ENCODE data around the gene TACC2. TPM values are rescaled to one million over a fixed set of nuclear protein-coding genes. Genes with fewer than 3 reads are reported as not detected.

Gene TACC2
- total RNA-seq, 2 experiments from 2014 or later = not detected

DNA sequence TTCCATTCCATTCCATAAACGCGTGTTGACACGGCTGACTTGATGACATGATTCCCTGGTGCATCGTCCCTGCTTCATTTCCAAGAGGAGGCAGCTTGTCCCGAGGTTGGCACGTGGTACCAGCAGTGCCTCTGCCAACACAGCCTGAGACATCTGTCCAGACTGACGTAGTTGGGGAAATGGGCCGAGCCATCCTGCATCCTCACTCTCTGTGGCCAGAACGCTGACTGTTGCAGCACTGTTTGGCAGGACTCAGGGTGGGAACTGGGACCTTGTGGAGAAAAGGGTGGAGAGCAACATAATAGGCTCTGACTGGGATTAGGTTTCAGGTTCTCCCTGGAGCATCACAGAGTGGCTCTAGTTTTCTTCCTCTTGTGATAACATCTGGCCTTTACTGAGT is 163.6 kb downstream of the TACC2 start:
- ChIA-PET CTCF (no interaction called here), POLR2A (no interaction called here)
- intact Hi-C loops (cut with DNase I, micrococcal nuclease) = no loop called here
- H3K4me1 Mint-ChIP-seq (ENCODE audit: low read depth) = no peaks in the 10 kb centered on the region
- peaks cover 0 to 4% of the 10 kb centered on the region in 2 experiments for H3K9me3 ChIP-seq (ENCODE audit: control insufficient read depth in 1 of 2, insufficient read depth in 1 of 2, low read length in 2 of 2)
- H3K27ac Mint-ChIP-seq = no peak overlapping the region
- H3K4me1 ChIP-seq (ENCODE audit: insufficient read depth, low read length) = no peaks in the 10 kb centered on the region
- no peaks in the 10 kb centered on the region for H3K36me3 ChIP-seq (ENCODE audit: insufficient read depth, low read length)
- DNase-seq = no peak
- no peak for ATAC-seq (ENCODE audit: poor library complexity)
- H3K27me3 ChIP-seq (ENCODE audit: control insufficient read depth in 1 of 2, insufficient read depth in 2 of 2, low read length in 2 of 2) = peaks cover 0 to 2% of the 10 kb centered on the region in 2 experiments
- no peak overlapping the region for H3K4me3 Mint-ChIP-seq
- no peaks in the 10 kb centered on the region for H3K36me3 Mint-ChIP-seq (ENCODE audit: low read depth)
- TF ChIP-seq, protein P1, sequence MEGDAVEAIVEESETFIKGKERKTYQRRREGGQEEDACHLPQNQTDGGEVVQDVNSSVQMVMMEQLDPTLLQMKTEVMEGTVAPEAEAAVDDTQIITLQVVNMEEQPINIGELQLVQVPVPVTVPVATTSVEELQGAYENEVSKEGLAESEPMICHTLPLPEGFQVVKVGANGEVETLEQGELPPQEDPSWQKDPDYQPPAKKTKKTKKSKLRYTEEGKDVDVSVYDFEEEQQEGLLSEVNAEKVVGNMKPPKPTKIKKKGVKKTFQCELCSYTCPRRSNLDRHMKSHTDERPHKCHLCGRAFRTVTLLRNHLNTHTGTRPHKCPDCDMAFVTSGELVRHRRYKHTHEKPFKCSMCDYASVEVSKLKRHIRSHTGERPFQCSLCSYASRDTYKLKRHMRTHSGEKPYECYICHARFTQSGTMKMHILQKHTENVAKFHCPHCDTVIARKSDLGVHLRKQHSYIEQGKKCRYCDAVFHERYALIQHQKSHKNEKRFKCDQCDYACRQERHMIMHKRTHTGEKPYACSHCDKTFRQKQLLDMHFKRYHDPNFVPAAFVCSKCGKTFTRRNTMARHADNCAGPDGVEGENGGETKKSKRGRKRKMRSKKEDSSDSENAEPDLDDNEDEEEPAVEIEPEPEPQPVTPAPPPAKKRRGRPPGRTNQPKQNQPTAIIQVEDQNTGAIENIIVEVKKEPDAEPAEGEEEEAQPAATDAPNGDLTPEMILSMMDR (IDR thresholded peaks at IDR 0.05) = no peak
- H3K4me3 ChIP-seq (ENCODE audit: low read length) = no peak overlapping the region
- H3K9me3 Mint-ChIP-seq = no peaks in the 10 kb centered on the region
- peaks cover 23% of the 10 kb centered on the region for H3K27me3 Mint-ChIP-seq
- no peak overlapping the region for H3K27ac ChIP-seq (ENCODE audit: low read depth in 1 of 2, low read length in 2 of 2)

DNA sequence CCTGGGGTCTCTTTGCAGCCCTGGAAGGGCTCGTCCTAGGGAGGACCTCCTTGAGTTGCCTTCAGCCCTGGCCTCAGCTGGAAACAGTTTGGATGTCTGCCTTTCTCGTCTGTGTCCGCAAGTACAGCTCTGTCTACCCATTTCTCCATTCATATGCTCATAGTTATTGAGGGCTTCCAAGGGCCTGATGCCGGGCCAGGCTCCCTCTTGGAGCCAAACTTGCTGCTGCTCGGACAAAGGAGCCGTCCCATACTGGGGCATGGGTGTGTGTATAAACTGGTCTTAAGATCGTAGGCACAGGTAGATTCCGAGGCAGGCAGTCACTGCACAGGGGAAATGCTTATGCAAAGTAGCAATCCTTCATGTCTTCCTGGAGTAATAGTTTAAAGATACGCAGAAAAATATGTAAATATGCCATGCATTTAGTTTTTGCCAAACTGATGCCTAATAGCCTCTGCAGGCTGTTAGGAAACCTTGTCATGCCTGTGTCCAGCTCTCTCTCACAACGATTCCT is 165.1 kb downstream of the TACC2 start:
- H3K4me3 ChIP-seq (ENCODE audit: low read length) = no peak overlapping the region
- ATAC-seq (ENCODE audit: poor library complexity) (no peak), DNase-seq (no peak)
- H3K27ac ChIP-seq (ENCODE audit: low read depth in 1 of 2, low read length in 2 of 2) = no peak overlapping the region
- POLR2A ChIA-PET = no interaction called here
- no peaks in the 10 kb centered on the region for H3K36me3 ChIP-seq (ENCODE audit: insufficient read depth, low read length)
- H3K4me1 ChIP-seq (ENCODE audit: insufficient read depth, low read length) = no peaks in the 10 kb centered on the region
- H3K9me3 ChIP-seq (ENCODE audit: control insufficient read depth in 1 of 2, insufficient read depth in 1 of 2, low read length in 2 of 2) = peaks cover 0 to 4% of the 10 kb centered on the region in 2 experiments
- Mint-ChIP-seq H3K27me3 (peaks cover 33% of the 10 kb centered on the region), H3K9me3 (no peaks in the 10 kb centered on the region), H3K4me3 (no peak overlapping the region), H3K4me1 (ENCODE audit: low read depth) (no peaks in the 10 kb centered on the region), H3K27ac (no peak overlapping the region), H3K36me3 (ENCODE audit: low read depth) (no peaks in the 10 kb centered on the region)
- H3K27me3 ChIP-seq (ENCODE audit: control insufficient read depth in 1 of 2, insufficient read depth in 2 of 2, low read length in 2 of 2) = peaks cover 2 to 6% of the 10 kb centered on the region in 2 experiments
- TF ChIP-seq, protein P1 (IDR thresholded peaks at IDR 0.05) = no peak
- intact Hi-C loops (cut with DNase I, micrococcal nuclease) = no loop called here
- CTCF ChIA-PET = no interaction called here

DNA sequence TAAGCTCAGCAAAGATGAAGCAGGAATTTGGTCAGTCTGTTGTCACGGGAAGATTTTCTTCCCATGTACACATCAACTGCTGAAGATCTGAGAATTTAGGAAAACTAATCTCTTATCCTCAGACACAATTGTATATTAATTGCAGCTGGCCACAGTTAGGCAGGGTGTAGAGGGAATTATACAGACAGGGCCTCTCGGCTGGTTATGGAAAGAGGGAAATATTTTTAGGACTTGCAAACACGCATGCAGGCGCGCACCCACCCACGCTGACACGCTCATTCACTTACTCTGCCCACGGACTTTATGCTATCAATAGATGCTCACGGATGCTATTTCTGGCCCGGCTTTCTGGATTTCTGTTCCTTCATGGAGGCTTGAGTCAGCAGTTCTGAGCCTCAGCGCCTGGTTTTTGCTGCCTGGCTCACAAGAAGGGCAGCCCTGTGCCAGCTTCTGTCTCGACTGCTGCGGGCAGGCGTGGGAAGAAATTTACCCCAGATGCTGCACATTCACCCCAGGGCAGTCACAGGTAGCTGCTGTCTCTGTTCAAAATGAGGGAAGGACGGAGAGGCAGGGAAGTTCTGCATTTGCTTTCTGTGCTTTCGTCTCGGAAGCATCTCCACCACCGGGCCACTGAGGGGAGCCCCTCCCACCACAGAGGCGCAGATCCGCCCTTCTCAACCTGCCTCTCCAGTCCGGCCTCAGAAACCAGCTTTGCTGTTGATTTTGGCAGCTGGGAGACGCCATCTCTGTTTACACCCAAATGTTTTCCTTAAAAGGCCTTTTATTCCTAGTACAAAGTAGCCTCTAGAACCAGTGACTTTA is 165.8 kb downstream of the TACC2 start:
- CTCF ChIA-PET = no interaction called here
- H3K36me3 ChIP-seq (ENCODE audit: insufficient read depth, low read length) = no peaks in the 10 kb centered on the region
- no peak overlapping the region for H3K4me3 ChIP-seq (ENCODE audit: low read length)
- no peak overlapping the region for H3K27ac ChIP-seq (ENCODE audit: low read depth in 1 of 2, low read length in 2 of 2)
- H3K4me1 ChIP-seq (ENCODE audit: insufficient read depth, low read length) = no peaks in the 10 kb centered on the region
- peaks cover 2 to 6% of the 10 kb centered on the region in 2 experiments for H3K27me3 ChIP-seq (ENCODE audit: control insufficient read depth in 1 of 2, insufficient read depth in 2 of 2, low read length in 2 of 2)
- ATAC-seq (ENCODE audit: poor library complexity) (no peak), DNase-seq (no peak)
- H3K27me3 Mint-ChIP-seq = peaks cover 39% of the 10 kb centered on the region
- POLR2A ChIA-PET = no interaction called here
- intact Hi-C loops (cut with DNase I, micrococcal nuclease) = no loop called here
- TF ChIP-seq, protein P1 (IDR thresholded peaks at IDR 0.05) = no peak
- H3K36me3 Mint-ChIP-seq (ENCODE audit: low read depth) = no peaks in the 10 kb centered on the region
- H3K9me3 Mint-ChIP-seq = no peaks in the 10 kb centered on the region
- H3K27ac Mint-ChIP-seq = no peak overlapping the region
- no peaks in the 10 kb centered on the region for H3K4me1 Mint-ChIP-seq (ENCODE audit: low read depth)
- H3K4me3 Mint-ChIP-seq = no peak overlapping the region
- peaks cover 0 to 4% of the 10 kb centered on the region in 2 experiments for H3K9me3 ChIP-seq (ENCODE audit: control insufficient read depth in 1 of 2, insufficient read depth in 1 of 2, low read length in 2 of 2)
